Central memory CD4-positive, alpha-beta T cell (primary cell): Measurements from ENCODE around the gene LRRC15.
A peak's percentile ranks its signal among the peaks of the same experiment; 100 is the strongest.

Source experiments
- DNase-seq: peaks from one replicate; pipeline ENCODE4 v3.0.0; 2022

Gene LRRC15

DNA sequence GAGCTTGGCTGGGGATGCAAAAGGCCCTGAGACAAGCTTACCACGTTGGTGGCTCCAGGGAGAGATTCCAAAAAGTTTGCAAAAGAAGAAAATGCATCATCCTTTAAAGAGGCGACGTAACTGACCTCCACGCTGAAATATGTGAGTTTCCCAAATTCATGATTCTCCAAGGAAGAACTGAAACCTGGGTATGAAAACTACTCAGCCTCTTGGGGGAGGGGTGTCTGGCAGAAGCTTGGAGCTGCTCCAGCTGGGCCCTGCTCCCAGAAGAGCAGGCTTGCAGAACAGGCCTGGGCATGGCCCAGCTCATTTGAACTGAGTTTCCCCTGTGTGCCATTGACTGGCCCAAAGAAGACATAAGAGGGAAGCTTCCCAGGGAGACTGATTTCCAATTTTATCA is 39.0 kb downstream of the LRRC15 start:
- DNase-seq: no peak

DNA sequence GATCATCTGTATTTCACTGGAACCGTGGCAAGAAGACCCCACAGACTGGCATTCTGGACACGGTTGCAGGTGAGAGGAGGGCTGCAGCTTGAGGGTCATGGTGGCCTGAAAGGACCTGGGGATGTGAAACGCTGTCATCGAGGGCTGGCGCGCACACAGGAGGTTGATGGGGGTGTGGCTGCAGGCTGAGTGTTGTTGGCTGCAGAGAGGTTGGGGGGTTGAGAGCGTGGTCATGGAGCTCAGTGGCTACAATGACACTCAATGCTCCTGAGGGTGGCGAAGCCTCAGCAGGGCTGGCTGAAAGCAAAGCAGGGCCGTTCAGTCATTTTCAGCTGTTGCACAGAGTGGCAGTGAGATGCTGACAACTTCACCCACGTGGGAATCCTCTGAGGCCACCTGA is 39.4 kb downstream of the LRRC15 start:
- DNase-seq: no peak

DNA sequence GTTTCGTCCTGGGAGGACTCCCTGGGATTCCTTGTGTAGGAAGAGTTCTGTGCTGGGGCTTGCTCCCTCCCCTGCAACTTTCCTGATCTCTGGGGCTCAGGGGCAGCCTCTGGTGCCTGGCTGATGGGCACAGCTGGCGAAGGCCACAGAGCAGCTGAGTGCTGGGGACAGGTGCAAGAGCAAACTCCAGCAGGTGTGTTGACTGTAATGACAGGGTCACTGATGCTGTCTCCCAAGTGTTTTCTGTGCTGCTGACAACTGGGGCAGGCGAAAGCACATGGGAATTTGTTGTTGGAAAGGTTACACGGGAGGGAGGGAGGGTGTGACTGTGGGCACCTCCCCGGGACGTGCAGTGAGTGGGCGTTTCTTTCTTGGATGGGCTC is 40.0 kb downstream of the LRRC15 start:
- no peak for DNase-seq

DNA sequence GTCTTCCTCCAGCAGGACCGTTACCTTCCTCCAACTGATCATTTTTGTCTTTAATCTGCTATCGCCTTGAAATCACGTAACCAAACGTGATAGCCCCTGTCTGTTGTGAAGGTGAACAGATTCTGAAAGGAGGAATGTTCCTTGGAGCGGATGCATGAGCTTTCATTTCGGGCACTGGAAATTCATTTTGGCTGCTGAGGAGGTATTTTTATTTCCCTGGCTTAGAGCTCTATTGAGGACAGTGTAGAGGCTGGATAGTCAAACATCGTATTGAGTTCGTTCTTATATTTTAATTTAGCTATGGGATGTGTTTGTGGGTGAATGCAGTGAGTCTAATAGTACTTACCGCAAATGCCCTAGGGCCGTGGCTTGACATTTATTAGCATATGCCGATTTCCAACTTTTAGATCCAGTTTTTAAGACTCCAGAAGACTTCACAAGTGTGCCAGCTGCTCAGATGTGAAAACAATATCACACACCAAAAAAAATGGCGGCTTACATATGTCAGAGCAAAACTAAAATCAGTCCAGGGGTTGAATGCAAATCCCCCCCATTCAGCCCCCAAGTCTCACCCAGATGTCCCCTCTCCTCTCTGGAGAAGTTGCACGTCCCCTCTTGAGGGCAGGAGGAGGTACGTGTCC is 40.5 kb downstream of the LRRC15 start:
- no peak for DNase-seq

DNA sequence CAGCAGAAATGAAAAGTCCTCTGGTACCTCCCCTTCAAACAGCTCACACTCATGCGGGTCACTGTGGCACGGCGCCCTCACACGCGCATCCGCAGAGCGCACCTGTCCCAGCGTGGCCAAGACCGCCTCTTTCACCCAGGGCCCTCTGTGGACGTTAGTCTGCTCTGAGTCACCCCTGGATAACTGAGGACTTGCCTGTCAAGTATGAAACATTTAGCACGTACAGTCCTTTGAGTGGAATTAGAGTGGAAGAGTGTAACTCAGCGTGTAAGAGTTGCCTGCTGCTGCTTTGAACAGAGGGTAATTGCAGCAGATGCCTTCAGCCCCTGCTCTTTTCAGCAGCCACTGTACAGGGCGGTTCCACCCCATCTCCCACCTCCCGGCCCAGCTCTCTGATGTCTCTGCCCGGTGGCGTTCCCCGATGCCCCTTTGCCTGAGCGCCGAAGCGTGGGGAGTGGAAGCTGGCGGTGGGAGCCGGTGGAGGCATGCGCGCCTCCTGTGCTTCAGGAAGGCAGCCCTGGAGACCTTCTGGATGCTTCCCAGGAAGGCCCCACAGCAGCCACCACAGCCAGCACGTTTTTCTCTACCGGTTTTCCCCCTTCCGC is 41.4 kb downstream of the LRRC15 start:
- DNase-seq: peak; percentile 23

DNA sequence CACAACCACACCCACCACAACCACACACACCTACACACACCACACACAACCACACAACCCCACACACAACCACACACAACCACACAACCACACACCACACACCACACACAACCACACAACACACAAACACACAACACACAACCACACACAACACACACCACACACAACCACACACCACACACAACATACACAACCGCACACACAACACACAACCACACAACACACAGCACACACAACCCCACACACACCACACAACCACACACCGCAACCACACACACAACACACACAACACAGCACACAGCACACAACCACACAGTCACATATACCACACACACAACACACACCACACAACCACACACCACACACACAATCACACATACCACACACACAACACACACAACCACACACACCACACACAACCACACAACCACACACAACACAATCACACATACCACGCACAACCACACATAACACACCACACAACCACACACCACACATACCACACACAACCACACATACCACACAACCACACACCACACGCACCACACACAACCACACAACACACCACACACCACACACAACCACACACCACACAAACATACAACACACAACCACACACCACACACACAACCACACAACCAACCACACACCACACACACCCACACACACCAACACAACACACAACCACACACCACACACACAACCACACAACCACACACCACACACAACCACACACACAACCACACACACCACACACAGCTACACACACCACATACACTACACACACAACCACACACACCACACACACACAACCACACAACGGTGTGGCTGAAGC is 42.1 kb downstream of the LRRC15 start:
- no peak for DNase-seq

DNA sequence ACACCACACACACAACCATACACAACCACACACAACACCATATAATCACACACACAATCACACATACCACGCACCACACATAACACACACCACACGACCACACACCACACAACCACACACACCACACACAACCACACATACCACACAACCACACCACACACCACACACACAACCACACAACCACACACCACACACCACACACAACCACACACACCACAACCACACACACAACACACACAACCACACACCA is 42.6 kb downstream of the LRRC15 start:
- no peak for DNase-seq

DNA sequence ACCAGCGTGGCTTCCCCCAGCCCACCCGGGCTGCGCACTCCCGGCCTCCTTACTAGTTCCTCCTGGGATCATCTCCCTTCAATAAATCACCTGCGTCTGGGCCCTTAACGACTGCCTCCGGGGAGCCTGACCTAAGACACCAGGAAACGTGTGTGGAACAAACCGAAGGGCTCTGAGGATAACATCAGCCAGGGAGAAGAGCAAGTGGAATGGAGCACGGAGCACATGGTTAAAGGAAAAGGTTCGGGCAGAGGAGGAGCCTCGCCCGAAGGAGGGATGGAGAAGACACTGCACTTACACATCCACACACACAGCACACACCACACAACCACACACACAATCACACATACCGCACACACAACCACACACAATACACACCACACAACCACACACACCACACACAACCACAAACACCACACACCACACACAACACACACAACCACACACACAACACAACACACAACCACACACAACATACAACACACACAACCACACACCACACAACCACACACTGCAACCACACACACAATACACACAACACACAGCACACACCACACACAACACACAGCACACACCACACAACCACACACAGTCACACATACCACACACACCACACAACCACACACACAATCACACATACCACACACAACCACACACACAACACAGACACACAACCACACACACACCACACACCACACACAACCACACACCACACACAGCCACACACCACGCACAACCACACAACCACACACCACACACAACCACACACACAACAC is 43.2 kb downstream of the LRRC15 start:
- DNase-seq: no peak

DNA sequence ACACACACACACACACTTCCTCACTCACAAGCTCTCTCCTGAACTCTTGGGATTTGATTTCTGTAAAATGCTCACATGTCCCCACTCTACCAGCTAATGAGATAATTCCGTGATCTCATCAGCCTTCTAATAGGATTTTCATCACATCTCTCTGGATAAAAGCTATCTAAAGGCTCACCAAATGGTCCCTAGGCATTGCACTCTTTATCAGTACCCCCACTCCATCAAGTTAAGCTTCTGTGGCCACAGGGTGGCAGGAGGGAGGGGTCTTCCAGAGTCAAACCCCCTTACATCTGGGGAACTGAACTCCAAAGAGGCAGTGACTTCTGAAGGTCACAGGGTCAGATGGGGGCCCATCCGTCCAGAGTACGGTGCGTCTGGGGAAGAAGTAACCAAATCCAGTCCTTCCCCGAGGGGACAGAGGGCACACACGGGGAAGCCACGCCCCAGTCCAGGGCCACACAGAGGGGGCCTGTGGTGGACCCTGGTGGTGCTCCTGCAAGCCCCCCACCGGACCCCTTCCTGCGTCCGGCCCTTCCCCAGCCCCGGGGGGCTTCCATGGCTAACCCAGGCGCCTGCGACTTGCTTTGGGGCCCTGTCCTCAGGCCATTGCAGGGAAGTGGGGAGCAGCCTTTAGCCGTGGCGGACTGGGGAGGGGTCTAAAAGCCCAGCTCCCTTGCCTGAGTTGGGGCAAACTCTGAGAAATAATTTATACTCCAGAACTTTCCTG is 44.0 kb downstream of the LRRC15 start:
- DNase-seq: no peak

DNA sequence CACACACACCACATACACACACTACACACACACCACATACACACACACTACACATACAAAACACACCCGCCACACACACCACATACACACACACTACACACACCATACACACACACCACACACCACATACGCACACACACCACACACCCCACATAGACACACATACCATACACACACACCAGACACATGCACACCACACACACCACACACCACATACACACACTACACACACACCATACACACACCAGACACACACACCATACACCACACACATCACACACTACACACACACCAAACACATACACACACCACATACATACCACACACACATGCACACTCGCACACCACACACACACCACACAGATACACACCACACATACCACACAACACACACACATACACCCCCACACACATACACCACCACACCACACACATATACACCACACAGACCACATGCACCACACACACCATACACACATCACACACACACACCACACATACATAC is 44.7 kb downstream of the LRRC15 start:
- DNase-seq: no peak

DNA sequence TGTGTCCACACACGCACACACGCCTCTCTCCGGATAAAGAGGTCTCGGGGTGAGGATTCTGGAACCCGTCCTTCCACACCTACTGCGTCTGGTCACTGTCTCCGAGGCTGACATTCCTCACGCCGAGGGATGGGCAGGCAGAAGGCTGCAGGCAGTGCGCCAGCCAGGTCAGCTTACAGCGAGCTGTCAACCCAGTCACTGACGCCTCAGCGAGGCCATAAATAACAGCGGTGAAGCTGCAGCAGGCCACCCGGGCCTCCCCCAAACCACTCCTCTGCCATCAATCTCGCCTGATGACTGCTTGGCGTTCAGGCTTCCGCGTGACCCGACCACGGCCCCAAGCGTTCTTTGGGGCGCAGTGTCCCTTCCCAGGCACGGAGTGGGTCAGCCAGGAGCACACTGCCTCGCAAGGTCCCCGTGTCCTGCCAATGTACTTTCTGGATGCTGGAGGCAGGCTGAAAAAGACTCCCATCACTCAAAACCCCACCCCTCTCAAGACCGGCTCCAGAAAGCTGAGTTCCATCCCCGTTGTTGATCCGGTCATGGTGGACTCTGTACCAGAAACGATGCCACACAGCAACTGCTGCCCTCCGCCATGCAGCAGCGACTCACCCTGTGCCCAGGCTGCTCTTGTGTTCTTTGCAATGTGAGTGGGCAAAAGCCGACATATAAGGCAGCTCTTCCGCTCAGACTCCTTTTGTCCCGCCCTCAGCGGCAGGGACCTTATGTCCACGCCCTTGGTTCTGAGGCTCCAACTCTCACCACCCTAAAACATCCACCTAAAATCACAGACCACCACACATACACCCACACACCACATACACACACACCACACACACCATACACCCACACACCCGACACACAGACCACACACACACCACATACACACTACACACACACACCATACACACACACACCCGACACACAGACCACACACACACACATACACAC is 45.5 kb downstream of the LRRC15 start:
- peak; percentile 26 for DNase-seq

DNA sequence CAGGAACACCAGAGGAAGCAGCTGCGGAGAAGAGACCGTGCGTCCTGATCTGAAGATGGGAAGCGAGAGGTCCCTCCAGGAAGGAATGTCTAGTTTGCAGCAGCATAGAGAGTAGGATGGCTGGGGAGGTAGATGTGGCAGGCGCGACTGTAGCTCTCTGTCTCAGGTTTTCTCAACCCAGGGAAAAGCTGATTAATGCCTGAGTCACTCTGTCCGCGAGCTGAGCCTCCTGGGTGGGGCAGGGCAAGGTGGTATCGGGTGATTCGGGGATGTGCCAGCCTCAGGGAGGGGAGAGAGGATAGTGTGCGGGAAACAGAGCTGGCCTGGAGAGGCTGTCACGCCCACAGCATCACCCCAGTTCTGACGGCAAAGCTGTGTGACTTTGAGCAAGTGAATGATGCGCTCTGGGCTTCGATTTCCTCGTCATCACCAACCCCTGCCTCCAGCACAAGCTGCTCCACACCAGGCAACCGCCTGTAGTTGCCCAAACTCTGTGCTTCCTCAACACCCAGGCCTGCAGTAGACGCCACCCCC is 46.8 kb downstream of the LRRC15 start:
- no peak for DNase-seq

DNA sequence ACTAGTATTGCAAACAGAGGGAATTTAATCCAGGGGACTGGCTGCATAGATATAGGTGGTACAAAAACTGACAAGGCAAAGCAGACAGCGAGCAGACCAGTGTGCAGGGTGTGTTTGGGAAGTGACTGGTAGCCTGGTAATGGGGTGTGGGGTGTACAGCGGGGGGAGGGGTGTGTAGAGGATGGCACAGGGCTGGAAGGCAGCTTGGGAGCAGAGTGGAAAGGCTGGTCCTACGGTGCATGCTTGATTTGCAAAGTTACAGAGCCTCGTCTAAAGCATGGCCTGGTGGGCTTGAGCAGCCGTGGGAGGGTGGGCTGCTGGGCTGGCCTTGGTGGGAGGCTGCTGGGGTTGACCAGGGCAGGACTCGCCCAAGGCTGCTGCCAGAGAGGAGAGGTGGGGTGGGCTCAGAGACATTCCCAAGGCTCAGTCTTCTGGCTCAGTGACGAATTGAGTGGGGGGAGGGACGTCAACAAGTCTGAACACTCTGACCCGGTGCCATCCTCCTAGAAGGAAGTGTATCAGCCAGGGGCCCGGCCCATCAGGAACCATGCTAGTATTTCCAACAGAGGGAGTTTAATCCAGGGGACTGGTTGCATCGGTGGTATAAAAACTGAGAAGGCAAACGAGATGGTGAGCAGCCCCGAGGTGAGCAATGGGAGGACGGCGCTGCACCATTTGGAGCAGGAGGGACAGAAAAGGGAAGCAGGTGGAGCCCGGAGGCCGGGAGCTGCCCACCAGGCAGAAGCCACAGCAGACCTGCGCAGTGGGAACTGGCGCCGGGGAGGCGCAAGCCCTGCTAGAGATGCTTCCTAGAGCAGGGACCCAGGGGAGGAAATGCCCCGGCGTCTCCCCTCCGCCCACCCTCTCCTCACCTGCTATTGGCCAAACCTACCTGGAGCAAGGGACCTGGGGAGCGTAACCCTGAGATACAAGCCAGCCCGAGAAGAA is 47.6 kb downstream of the LRRC15 start:
- no peak for DNase-seq

DNA sequence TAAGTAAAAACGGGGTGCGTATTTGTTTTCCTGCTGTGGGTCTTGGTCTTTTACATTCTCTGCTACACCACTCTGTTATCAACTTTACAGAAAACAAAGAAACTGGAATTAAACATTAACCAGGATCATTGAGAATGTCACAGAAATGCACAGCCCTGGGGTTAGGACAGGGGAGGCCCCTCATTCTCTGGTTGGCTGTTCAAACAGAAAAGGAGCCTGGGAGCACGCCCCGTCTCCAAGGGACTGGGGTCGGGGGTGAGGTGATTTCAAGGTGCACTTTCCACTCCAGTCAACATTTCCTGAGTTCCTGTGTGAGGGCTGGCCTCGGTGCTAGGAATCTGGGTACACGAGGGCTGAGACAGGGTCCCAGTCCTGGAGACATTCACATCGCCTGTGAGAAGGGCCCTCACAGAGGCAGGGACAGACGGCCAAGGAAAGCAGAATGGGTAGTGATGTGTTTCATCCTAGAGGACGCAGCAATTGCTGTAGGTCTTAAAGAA is 48.7 kb downstream of the LRRC15 start:
- no peak for DNase-seq

DNA sequence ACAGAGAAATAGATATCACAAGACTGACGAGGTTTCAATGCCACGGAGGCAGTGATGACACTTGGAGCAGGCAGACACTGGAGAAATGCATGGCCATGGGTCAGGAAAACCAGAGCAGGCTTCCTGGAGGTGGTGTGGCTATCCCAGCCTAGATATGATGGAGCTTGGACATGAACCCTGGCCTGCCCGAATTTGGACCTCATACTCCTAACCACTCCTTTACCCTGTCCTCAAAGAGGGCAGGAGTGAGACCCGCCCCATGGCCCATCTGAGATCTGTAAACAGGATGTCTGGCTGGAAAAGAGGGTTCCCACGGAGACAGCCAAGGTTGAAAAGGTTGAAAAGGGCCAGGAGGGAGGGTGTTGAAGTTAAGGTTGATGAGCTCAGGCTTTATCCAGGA is 49.4 kb downstream of the LRRC15 start:
- DNase-seq: no peak

DNA sequence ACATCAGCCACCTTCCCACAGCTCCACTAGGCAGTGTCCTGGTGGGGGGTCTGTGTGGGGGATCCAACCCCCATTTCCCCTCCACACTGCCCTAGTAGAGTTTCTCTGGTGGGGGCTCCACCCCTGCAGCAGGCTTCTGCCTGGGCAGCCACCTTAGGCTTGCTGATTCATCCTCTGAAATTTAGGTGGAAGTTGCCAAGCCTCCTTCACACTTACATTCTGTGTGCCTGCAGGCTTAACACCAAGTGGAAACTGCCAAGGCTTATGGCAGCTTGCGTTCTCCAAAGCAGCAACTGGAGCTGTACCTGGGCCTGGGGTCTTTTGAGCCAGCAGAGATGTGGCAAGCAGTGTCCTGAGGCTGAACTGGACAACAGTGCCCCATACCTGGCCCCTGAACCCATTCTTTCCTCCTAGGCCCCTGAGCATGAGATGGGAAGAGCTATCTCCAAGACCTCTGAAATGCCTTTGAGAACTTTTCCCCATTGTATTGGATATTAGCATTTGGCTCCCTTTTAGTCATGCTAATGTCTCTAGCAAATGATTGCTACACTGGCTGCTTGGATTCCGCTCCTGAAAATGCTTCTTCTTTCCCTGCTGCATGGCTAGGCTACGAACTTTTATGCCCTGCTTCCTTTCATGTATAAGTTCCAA is 50.9 kb downstream of the LRRC15 start:
- DNase-seq: no peak

DNA sequence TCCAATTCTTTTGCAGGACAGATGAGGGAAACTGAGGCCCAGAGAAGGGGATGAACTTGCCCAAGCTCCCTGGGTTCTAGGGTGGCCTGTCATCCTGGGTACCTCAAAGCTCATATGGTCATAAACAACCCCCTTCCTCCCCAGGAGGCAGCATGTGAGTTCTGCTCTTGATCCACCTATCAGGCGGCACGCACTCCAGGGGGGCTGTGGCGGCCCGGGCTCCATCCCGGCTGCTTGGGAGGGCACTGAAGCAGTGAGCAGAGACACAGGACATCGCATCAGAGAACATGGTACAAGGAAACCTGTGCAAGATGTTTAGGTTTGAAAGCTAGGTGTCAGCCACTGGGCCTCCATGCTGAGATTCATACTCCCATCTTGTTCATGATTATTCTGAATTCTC is 52.6 kb downstream of the LRRC15 start:
- DNase-seq: no peak

DNA sequence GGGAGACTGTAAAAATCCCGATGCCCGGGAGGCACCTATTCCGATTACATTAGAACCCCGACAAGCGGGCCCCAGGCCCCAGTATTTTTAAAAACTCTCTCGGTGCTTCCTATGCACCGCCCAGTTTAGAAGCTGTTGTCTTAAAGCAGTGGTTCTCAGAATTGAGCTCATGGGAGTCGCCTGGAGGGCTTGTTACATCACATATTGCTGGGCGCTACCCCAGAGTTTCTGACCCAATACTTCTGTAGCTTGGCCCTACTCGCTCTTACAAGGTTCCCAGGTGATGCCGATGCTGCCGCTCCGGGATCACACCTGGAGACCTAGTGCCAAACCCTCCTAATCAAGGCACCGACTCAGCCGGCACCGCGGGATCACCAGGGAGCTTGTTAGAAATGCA is 53.6 kb downstream of the LRRC15 start:
- no peak for DNase-seq
